Suprapubic skin (tissue), 4 donors: ENCODE measurements around the gene PEX3. TPM values are rescaled to one million over a fixed set of nuclear protein-coding genes. Genes with fewer than 3 reads are reported as not detected.

Experiments
- DNase-seq, 2 donors: peaks; one replicate each; pipeline ENCODE4 v3.0.0-alpha.2; 2019; ENCODE audit warnings: low spot score in 2 of 2
- H3K27ac ChIP-seq: fragments of 200-600 bp; sonication (generic); one replicate; pipeline ENCODE4 v1.5.1; 2019
- H3K27me3 ChIP-seq: fragments of 200-600 bp; sonication (generic); one replicate; pipeline ENCODE4 v1.5.1; 2019
- H3K36me3 ChIP-seq: fragments of 200-600 bp; sonication (generic); one replicate; pipeline ENCODE4 v1.5.1; 2019
- H3K4me1 ChIP-seq: fragments of 200-600 bp; sonication (generic); one replicate; pipeline ENCODE4 v1.5.1; 2019
- H3K4me3 ChIP-seq: fragments of 200-600 bp; sonication (generic); one replicate; pipeline ENCODE4 v1.5.1; 2019; ENCODE audit warnings: mild to moderate bottlenecking
- H3K9me3 ChIP-seq: fragments of 200-600 bp; sonication (generic); one replicate; pipeline ENCODE4 v1.5.1; 2019
- CTCF ChIP-seq, 2 donors: fragments of 200-600 bp in 1 of 2; fragments of 450-650 bp in 1 of 2; sonication (generic) in 1 of 2; IDR thresholded peaks; one replicate each; pipeline ENCODE4 v1.5.1; 2016 to 2019; ENCODE audit warnings: antibody characterized with exemption in 2 of 2, mild to moderate bottlenecking in 1 of 2, moderate library complexity in 1 of 2
- EP300 ChIP-seq: sonication (generic); formaldehyde crosslinking; IDR thresholded peaks from one replicate; pipeline ENCODE4 v1.6.1; 2017; ENCODE audit warnings: antibody characterized with exemption
- POLR2A ChIP-seq, 2 donors: fragments of 450-650 bp; IDR thresholded peaks; one replicate each; pipeline ENCODE4 v1.6.1; 2017; ENCODE audit warnings: antibody characterized with exemption in 2 of 2, mild to moderate bottlenecking in 2 of 2, moderate library complexity in 2 of 2
- POLR2AphosphoS5 ChIP-seq, 3 donors: sonication (generic); formaldehyde crosslinking; IDR thresholded peaks; one replicate each; pipeline ENCODE4 v1.6.1; 2017; ENCODE audit warnings: antibody characterized with exemption in 3 of 3
- WGBS: methylation state at CpG from one replicate; pipeline ENCODE4 v1.1.5; 2018; 5-methylcytosine and 5-hydroxymethylcytosine counted together
- total RNA-seq, 4 donors: library from RNA; depleted of rRNA; stranded (reverse); fragments of >200 nt; gene quantifications; one replicate each; pipeline ENCODE4 v1.1.0, GENCODE V29; 2016

PEX3 gene
- total RNA-seq, 4 donors from 2014 or later: 22.3 to 29.0 (median 24.2) TPM

GRCh38 chr6:143426026-143426425 lies 24.6 kb upstream of the PEX3 start:
- Histone ChIP-seq H3K9me3 (no peaks in the 10 kb centered on the region), H3K27me3 (no peaks in the 10 kb centered on the region), H3K27ac (no peak overlapping the region), H3K4me3 (no peak overlapping the region), H3K4me1 (no peaks in the 10 kb centered on the region), H3K36me3 (no peaks in the 10 kb centered on the region)
- TF ChIP-seq CTCF (IDR thresholded peaks at IDR 0.05): no peak
- no peak for TF ChIP-seq POLR2A (IDR thresholded peaks at IDR 0.05)
- no peak for TF ChIP-seq EP300
- no peak for DNase-seq
- 95% methylated on average over 2 of the region's 2 CpGs for WGBS

GRCh38 chr6:143427109-143427817 lies 23.3 kb upstream of the PEX3 start:
- Histone ChIP-seq H3K27me3 (no peaks in the 10 kb centered on the region), H3K9me3 (no peaks in the 10 kb centered on the region), H3K4me3 (no peak overlapping the region), H3K4me1 (no peaks in the 10 kb centered on the region), H3K27ac (no peak overlapping the region), H3K36me3 (peaks cover 5% of the 10 kb centered on the region)
- TF ChIP-seq CTCF (IDR thresholded peaks at IDR 0.05) (peak; percentile 77 to 96), POLR2AphosphoS5 (IDR thresholded peaks at IDR 0.05) (no peak)
- peak; percentile 68 to 85 for DNase-seq
- 17% methylated on average over 4 of the region's 4 CpGs for WGBS

- Histone ChIP-seq H3K27me3 (no peaks in the 10 kb centered on the region), H3K4me1 (no peaks in the 10 kb centered on the region), H3K27ac (no peak overlapping the region), H3K4me3 (no peak overlapping the region), H3K9me3 (no peaks in the 10 kb centered on the region), H3K36me3 (peaks cover 7% of the 10 kb centered on the region)
- WGBS: 99% methylated on average over 4 of the region's 4 CpGs
- TF ChIP-seq POLR2A (IDR thresholded peaks at IDR 0.05) (no peak), POLR2AphosphoS5 (IDR thresholded peaks at IDR 0.05) (no peak), CTCF (IDR thresholded peaks at IDR 0.05) (no peak), EP300 (no peak)
- DNase-seq: no peak
Measured at GRCh38 chr6:143429970-143430369, 20.6 kb upstream of the PEX3 start.

- DNase-seq: no peak
- Histone ChIP-seq H3K9me3 (no peaks in the 10 kb centered on the region), H3K36me3 (peaks cover 9% of the 10 kb centered on the region), H3K27me3 (no peaks in the 10 kb centered on the region), H3K4me3 (no peak overlapping the region), H3K27ac (no peak overlapping the region), H3K4me1 (no peaks in the 10 kb centered on the region)
- WGBS: 88% methylated on average over 1 of the region's 1 CpG
- TF ChIP-seq CTCF (IDR thresholded peaks at IDR 0.05) (no peak), POLR2AphosphoS5 (IDR thresholded peaks at IDR 0.05) (no peak), EP300 (no peak), POLR2A (IDR thresholded peaks at IDR 0.05) (no peak)
Measured at GRCh38 chr6:143431226-143431625, 19.4 kb upstream of the PEX3 start.

GRCh38 chr6:143432588-143432987 lies 18.0 kb upstream of the PEX3 start:
- TF ChIP-seq POLR2AphosphoS5 (IDR thresholded peaks at IDR 0.05): no peak
- TF ChIP-seq EP300: no peak
- TF ChIP-seq POLR2A (IDR thresholded peaks at IDR 0.05): no peak
- no peak for TF ChIP-seq CTCF (IDR thresholded peaks at IDR 0.05)
- H3K36me3 ChIP-seq: peaks cover 14% of the 10 kb centered on the region
- H3K27ac ChIP-seq: no peak overlapping the region
- no peak for DNase-seq
- H3K27me3 ChIP-seq: no peaks in the 10 kb centered on the region
- WGBS: 92% methylated on average over 4 of the region's 4 CpGs
- H3K9me3 ChIP-seq: no peaks in the 10 kb centered on the region
- H3K4me3 ChIP-seq: no peak overlapping the region
- no peaks in the 10 kb centered on the region for H3K4me1 ChIP-seq
